Muscle of back (tissue), 11 donors: ENCODE results near the gene NDRG3. TPM values are rescaled to one million over a fixed set of nuclear protein-coding genes. Genes with fewer than 3 reads are reported as not detected.

Experiments
- DNase-seq, 3 donors: peaks; one replicate each; pipeline versions ENCODE4 v3.0.0 to v3.0.0-alpha.2; 2013
- polyA plus RNA-seq, 10 donors: library from polyadenylated mRNA; unstranded; fragments of 120-200 nt; gene quantifications; one replicate each; pipeline ENCODE4 v1.2.1, GENCODE V29; 2013; ENCODE audit not compliant: insufficient read length in 10 of 10

Gene NDRG3
- polyA plus RNA-seq, 10 donors = 14.0 to 21.4 (median 18.5) TPM

GRCh38 chr20:36768768-36769430 is 23.0 kb upstream of the NDRG3 start:
- no peak for DNase-seq

GRCh38 chr20:36761125-36761524 is 15.2 kb upstream of the NDRG3 start:
- DNase-seq = no peak

- no peak for DNase-seq
These were observed 14.8 kb upstream of the NDRG3 start for GRCh38 chr20:36760647-36761046.

DNA sequence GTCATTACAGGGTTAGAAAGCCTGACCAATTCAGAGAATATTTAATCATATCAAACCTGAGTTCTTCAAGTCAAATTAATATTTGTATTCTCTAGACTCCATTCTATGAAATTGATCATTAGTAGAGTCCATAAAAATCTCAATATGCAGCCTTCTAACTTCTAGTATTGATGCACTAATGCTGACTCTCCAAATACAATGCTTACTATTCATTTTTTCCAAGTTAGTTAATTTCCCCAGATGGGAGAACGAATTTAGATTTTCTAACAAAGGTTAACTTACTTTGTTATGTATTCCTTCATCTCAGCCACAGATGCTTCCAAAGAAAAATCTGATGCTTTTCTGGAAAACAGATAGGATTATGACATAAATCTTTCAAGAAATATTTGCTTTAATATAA is 12.4 kb upstream of the NDRG3 start:
- no peak for DNase-seq

GRCh38 chr20:36756496-36756895 is 10.6 kb upstream of the NDRG3 start:
- DNase-seq = no peak

DNA sequence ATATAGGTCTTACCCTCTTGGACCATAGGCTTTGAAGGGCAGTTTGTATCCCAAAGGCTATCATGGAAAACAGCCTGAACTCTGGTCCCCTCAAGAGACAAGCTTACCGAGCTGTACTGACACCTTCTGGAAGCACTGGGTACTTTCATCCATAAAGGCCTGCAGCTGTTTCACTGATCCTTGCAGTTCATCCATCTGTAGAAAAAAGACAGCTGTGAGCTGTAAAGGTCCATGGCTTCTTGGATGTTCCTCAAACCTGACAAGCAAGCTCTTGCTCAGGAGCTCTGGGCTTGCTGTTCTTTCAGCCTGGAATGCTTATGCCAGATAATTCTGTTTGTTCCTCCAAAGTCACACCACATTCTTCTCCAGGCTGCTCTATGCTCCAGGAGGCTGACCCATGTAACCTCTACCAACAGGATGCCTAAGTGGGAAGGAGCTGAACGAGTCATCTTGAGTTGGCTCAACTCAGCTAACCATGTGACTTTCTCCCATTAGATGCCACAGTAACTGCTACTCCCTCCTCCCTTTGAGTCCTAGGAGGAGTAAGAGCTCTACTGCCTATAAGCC is 8.8 kb upstream of the NDRG3 start:
- peak; percentile 55 to 79 (median 65) for DNase-seq

- no peak for DNase-seq
These were observed 6.7 kb upstream of the NDRG3 start for GRCh38 chr20:36752582-36752981.

DNA sequence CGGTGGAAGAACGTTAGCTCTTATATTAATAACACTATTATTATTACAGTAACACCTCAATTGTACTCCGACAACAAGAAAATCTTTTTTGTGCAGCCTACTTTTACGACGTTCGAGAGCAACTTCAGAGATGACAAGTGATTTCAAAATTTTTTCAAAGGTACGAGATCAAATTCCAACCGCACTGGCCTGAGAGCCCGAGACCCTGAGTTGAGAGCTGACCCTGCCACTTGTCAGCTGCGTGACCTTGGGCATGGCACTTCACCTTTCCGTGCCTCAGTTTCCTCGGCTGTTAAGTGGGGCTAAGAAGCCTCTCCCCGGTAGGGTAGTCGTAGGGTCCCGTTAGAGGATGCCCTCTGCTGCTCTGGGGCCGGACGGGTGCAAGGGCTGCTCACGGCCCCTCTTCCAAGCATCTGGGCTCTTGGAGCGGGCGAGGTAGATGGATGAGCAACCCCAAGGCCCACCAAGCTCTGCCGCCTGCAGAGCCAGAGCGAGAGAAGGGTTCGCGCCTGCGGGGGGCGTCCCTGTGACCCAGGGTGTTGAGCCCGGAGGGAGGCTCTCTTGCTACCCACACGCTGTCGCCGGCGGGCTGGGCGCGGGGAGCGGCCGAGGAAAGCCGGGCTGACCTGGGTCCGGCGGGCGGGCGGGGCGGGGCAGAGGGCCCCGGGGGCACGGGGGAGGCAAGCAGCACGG is 510 bp downstream of the NDRG3 start:
- DNase-seq = peak in 1 of 3 donors; percentile 56

DNA sequence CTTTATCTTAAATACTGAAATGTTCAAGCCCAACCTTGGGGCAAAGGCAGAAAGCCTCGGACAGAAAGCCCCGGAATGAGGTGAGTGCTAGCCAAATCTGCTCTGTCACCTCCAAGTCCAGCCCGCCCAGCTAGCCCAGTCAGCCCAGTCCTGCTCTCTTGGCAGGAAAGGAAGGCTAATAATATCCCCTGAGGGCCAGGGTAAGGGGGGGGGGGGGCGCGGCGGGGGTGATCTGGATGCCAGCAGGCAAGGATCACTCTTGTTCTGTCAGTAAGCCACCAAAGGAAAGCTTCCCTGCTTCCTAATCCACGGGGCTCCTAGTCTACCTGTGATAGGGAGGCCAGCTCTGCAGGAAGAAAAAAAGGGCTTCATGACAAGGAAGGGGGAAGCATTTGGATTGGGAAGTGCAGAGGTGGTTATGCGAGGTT is 1.1 kb downstream of the NDRG3 start:
- DNase-seq = peak in 1 of 3 donors; percentile 10

DNA sequence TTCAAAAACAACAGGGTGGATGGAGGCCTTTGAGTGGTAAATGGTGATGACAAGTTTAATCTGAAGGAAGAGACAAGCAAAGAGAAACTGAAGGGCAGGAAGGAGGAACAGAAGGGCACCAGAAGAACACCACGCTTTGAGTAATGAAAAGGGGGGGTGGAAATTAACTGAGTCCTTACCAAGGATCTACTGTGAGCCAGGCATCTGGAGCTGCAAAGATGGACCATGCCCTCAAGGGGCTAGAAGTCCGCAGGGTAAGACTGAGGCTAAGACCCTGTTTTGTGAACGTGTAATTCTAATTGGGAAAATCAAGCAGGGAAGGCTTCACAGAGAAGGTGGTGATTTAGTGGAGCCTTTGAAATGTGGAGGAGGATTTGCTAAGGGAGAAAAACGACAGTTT is 1.6 kb downstream of the NDRG3 start:
- no peak for DNase-seq

DNA sequence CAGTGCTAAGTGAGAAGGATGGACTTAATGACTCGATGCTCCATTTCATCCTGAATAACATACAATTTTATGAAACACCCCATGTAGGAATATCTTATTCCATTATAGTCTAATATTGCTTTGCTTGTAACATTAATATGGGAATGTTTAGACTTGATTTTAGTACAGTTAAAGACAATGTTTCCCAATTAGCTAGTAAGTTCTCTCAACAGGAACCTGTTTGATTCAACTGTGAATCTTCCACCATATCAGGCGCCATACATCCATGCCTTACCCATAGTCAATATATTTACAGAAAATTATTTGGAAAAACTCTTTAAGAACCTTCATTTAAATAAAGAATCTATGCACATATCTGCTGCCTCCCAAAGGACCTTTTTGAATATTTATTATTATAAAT is 3.3 kb downstream of the NDRG3 start:
- DNase-seq = no peak

- DNase-seq = no peak
These were observed 4.8 kb downstream of the NDRG3 start for GRCh38 chr20:36741072-36741471.

GRCh38 chr20:36737183-36737499 is 8.7 kb downstream of the NDRG3 start:
- DNase-seq = no peak

- DNase-seq = no peak
These were observed 9.3 kb downstream of the NDRG3 start for GRCh38 chr20:36736451-36737182.

- DNase-seq = no peak
These were observed 13.4 kb downstream of the NDRG3 start for GRCh38 chr20:36732456-36732855.

GRCh38 chr20:36728986-36729385 is 16.9 kb downstream of the NDRG3 start:
- no peak for DNase-seq

DNA sequence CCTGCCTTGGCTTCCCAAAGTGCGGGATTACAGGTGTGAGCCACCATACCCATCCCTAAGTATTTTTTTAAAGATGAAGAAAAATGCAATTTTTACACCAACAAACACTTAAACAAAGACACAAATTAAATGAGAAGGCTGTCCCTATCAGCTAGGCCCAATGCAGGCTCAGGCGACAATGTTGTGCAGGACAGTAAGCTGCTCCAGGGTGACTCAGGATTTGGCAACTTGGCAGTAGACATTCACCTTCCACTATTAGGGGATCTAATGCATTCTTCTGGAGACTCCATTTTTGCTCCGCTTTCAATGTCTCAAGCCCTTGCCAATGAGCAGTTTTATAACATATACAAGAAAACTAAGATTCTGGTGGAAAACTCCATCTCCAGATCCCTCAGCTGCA is 19.7 kb downstream of the NDRG3 start:
- no peak for DNase-seq

- DNase-seq = no peak
These were observed 25.4 kb downstream of the NDRG3 start for GRCh38 chr20:36720510-36720909.

DNA sequence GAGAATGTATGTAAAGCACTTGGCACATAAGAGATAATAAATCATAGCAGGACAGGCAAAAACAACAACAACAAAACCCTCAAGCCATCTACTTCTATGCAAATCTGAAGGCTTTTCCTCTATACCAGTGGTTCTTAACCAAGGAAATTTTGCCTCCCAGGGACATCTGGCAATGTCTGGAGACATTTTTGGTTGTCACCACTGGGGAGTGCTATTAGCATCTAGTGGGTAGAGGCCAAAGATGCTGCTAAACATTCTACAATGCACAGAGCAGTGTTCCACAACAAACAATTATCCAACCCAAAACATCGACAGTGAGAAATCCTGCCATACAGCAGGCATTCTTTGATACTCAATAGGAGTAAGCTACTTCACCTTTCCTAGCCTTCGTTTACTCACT is 28.2 kb downstream of the NDRG3 start:
- no peak for DNase-seq

GRCh38 chr20:36717021-36717420 is 28.9 kb downstream of the NDRG3 start:
- no peak for DNase-seq

GRCh38 chr20:36712775-36713174 is 33.1 kb downstream of the NDRG3 start:
- no peak for DNase-seq

DNA sequence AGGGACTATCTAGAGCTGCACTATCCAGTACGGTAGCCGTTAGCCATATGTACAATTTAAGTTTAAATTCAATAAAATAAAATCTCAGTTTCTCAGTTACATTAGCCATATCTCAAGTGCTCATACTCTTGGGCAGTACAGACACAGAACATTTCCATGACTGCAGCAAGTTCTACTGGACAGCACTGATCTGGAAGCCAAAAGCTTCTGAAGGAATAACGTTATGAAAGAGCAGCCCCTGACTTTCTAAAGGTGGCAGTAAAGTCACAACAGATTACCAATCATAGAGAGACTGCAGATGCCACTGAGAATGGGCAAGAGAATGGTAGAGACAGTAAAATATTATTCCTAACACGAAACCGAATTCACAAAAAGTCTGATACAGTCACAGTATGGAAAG is 36.8 kb downstream of the NDRG3 start:
- DNase-seq = no peak

- no peak for DNase-seq
These were observed 42.4 kb downstream of the NDRG3 start for GRCh38 chr20:36703530-36703929.
